Peyer's patch (tissue), 4 donors: Measurements from ENCODE around the gene EVA1A.

Experiments
- POLR2A ChIP-seq, 2 donors: fragments of 450-650 bp; IDR thresholded peaks; one replicate each; pipeline ENCODE4 v1.5.1; 2017; ENCODE audit warnings: antibody characterized with exemption in 2 of 2, mild to moderate bottlenecking in 2 of 2, moderate library complexity in 2 of 2
- TF ChIP-seq, protein P1 (sequence below), 6 experiments: fragments of 450-650 bp in 4 of 6; fragments of 200-600 bp in 2 of 6; sonication (generic) in 1 of 6; IDR thresholded peaks; one replicate each; pipeline ENCODE4 v1.5.1; 2017 to 2019; ENCODE audit warnings: antibody characterized with exemption in 6 of 6, mild to moderate bottlenecking in 3 of 6, moderate library complexity in 1 of 6

GRCh38 chr2:75497256-75497655, 63.5 kb downstream of the EVA1A start:
- TF ChIP-seq, protein P1, sequence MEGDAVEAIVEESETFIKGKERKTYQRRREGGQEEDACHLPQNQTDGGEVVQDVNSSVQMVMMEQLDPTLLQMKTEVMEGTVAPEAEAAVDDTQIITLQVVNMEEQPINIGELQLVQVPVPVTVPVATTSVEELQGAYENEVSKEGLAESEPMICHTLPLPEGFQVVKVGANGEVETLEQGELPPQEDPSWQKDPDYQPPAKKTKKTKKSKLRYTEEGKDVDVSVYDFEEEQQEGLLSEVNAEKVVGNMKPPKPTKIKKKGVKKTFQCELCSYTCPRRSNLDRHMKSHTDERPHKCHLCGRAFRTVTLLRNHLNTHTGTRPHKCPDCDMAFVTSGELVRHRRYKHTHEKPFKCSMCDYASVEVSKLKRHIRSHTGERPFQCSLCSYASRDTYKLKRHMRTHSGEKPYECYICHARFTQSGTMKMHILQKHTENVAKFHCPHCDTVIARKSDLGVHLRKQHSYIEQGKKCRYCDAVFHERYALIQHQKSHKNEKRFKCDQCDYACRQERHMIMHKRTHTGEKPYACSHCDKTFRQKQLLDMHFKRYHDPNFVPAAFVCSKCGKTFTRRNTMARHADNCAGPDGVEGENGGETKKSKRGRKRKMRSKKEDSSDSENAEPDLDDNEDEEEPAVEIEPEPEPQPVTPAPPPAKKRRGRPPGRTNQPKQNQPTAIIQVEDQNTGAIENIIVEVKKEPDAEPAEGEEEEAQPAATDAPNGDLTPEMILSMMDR (IDR thresholded peaks at IDR 0.05): no peak
- no peak for TF ChIP-seq POLR2A (IDR thresholded peaks at IDR 0.05)
